ENCODE measurements around the gene HIRA. TPM values are rescaled to one million over a fixed set of nuclear protein-coding genes. Genes with fewer than 3 reads are reported as not detected.

The HIRA gene
- polyA plus RNA-seq, 1 experiment, result 17.1 TPM

DNA sequence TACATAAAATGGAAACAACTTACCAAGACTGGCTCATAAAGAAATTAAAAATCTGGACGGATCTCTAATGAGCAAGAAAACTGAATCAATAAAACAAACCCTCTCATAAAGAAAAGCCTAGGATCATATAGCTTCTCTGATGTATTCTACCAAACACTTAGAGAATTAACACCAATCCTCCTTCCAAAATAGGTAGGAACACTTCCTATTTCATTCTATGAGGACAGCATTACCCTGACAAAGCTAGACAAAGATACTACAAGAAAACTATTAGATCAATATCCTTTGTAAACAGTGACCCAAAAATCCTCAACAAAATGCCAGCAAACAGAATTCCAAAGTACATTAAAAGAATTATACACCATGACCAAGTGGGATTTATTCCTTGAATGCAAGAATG is 87.1 kb downstream of the HIRA start:
- POLR2A ChIA-PET, result no interaction called here
- Histone ChIP-seq H3K4me3 (ENCODE audit: low read depth, low read length) (no peak overlapping the region), H3K36me3 (ENCODE audit: control insufficient read depth, insufficient read depth, low read length) (peaks cover 6% of the 10 kb centered on the region), H3K27me3 (ENCODE audit: control insufficient read depth, insufficient read depth, low read length) (no peaks in the 10 kb centered on the region)
- TF ChIP-seq, protein P1, sequence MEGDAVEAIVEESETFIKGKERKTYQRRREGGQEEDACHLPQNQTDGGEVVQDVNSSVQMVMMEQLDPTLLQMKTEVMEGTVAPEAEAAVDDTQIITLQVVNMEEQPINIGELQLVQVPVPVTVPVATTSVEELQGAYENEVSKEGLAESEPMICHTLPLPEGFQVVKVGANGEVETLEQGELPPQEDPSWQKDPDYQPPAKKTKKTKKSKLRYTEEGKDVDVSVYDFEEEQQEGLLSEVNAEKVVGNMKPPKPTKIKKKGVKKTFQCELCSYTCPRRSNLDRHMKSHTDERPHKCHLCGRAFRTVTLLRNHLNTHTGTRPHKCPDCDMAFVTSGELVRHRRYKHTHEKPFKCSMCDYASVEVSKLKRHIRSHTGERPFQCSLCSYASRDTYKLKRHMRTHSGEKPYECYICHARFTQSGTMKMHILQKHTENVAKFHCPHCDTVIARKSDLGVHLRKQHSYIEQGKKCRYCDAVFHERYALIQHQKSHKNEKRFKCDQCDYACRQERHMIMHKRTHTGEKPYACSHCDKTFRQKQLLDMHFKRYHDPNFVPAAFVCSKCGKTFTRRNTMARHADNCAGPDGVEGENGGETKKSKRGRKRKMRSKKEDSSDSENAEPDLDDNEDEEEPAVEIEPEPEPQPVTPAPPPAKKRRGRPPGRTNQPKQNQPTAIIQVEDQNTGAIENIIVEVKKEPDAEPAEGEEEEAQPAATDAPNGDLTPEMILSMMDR (IDR thresholded peaks at IDR 0.05; ENCODE audit: insufficient read depth, low read depth, low read length), result no peak
- CTCF ChIA-PET, result interaction anchor here (1.4 kb wide), 1 partner anchor 44 kb away, joined by 3 read pairs; no protein-coding TSS in a partner anchor
- DNase-seq (ENCODE audit: low read depth), result no peak

DNA sequence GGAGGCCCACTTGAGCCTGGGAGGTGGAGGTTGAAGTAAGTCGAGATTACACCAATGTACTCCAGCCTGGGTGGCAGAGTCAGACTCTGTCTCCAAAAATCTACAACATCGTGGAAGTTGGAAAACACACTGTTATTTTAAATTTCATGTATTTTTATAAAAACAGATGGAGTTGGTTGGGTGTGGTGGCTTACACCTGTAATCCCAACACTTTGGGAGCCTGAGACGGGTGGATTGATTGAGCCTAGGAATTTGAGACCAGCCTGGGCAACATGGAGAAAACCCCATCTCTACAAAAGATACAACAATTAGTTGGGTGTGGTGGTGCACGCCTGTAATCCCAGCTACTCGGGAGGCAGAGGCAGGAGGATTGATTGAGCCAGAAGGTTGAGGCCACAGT is 88.1 kb downstream of the HIRA start:
- Histone ChIP-seq H3K36me3 (ENCODE audit: control insufficient read depth, insufficient read depth, low read length) (peaks cover 6% of the 10 kb centered on the region), H3K27me3 (ENCODE audit: control insufficient read depth, insufficient read depth, low read length) (no peaks in the 10 kb centered on the region), H3K4me3 (ENCODE audit: low read depth, low read length) (no peak overlapping the region)
- ChIA-PET POLR2A (no interaction called here), CTCF (no interaction called here)
- no peak for DNase-seq (ENCODE audit: low read depth)
- TF ChIP-seq, protein P1 (IDR thresholded peaks at IDR 0.05; ENCODE audit: insufficient read depth, low read depth, low read length), result no peak

DNA sequence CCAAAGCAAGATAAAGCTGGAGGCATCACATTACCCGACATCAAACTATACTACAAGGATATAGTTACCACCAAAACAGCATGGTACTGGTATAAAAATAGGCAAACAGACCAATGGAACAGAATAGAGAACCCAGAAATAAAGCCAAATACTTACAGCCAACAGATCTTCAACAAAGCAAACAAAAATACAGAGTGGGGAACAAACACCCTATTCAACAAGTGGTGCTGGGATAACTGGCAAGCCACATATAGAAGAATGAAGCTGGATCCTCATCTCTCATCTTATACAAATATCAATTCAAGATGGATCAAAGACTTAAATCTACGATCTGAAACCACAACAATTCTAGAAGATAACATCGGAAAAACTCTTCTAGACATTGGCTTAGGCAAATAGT is 90.0 kb downstream of the HIRA start:
- DNase-seq (ENCODE audit: low read depth), result no peak
- Histone ChIP-seq H3K27me3 (ENCODE audit: control insufficient read depth, insufficient read depth, low read length) (no peaks in the 10 kb centered on the region), H3K36me3 (ENCODE audit: control insufficient read depth, insufficient read depth, low read length) (peaks cover 5% of the 10 kb centered on the region), H3K4me3 (ENCODE audit: low read depth, low read length) (no peak overlapping the region)
- TF ChIP-seq, protein P1 (IDR thresholded peaks at IDR 0.05; ENCODE audit: insufficient read depth, low read depth, low read length), result no peak
- ChIA-PET POLR2A (no interaction called here), CTCF (no interaction called here)

DNA sequence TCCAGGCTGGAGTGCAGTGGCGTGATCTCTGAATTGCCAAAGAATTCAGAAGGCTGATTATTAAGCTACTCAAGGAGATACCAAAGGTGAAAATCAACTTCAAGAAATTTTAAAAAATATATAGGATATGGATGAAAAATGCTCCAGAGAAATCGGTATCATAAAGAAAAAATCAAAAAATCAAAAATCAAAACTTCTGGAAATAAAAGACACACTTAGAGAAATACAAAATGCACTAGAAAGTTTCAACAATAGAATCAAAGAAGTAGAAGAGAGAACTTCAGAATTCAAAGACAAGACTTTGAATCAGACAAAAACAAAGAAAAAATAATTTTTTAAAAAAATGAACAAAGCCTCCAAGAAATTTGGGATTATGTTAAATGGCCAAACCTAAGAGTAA is 94.4 kb downstream of the HIRA start:
- POLR2A ChIA-PET, result interaction anchor here (0.7 kb wide), 1 partner anchor 106 kb away, joined by 4 read pairs; no protein-coding TSS in a partner anchor
- no peak for DNase-seq (ENCODE audit: low read depth)
- CTCF ChIA-PET, result interaction anchor here (0.6 kb wide), 1 partner anchor 372 kb away, joined by 5 read pairs; no protein-coding TSS in a partner anchor
- Histone ChIP-seq H3K27me3 (ENCODE audit: control insufficient read depth, insufficient read depth, low read length) (no peaks in the 10 kb centered on the region), H3K4me3 (ENCODE audit: low read depth, low read length) (no peak overlapping the region), H3K36me3 (ENCODE audit: control insufficient read depth, insufficient read depth, low read length) (0 out of 2 replicates have a peak, but pooled peaks cover 1% of the 10 kb centered on the region)
- TF ChIP-seq, protein P1 (IDR thresholded peaks at IDR 0.05; ENCODE audit: insufficient read depth, low read depth, low read length), result no peak

DNA sequence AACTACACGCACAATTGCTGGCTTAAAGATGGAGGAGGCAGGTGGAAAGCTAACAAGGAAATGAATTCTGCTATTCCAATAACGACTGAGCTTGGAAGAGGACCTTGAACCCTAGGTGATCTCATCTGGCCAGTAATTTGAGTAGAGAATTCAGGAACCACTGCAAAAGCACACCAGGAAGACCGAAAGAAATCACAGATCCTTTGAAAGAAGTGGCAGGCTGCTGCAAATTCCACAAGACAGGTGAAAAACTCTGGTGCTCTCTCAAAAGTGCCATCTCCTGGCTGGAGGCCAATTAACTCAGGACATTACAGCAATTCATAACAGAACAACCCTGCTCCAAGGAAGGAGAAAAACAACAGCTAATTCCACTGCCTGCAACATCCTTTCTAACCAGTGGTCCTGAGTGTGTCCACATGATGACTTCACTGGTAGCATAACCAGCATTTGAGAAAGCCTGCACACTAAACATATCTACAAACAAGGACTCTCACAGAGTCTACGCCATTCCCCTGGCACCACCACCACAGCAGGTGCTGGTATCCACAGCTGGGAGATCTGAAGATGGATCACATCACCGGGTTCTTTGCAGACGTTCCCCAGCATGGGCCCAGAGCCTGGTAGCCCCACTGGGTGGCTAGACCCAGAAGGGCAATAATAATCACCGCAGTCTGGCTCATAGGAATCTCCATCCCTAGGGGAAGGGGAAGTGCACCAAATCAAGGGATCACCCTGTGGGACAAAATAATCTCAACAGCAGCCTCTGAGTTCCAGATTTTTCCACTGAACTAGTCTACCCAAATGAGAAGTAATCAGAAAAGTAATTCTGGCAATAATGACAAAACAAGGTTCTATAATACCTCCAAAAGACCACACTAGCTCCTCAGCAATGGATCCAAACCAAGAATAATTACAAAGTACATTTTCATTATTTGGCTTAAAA is 95.1 kb downstream of the HIRA start:
- H3K4me3 ChIP-seq (ENCODE audit: low read depth, low read length), result no peak overlapping the region
- CTCF ChIA-PET, result no interaction called here
- POLR2A ChIA-PET, result interaction anchor here (0.7 kb wide), 2 partner anchors 18 to 107 kb away, joined by 3 to 4 read pairs; no protein-coding TSS in a partner anchor
- peaks cover 4% of the 10 kb centered on the region for H3K36me3 ChIP-seq (ENCODE audit: control insufficient read depth, insufficient read depth, low read length)
- TF ChIP-seq, protein P1 (IDR thresholded peaks at IDR 0.05; ENCODE audit: insufficient read depth, low read depth, low read length), result no peak
- no peaks in the 10 kb centered on the region for H3K27me3 ChIP-seq (ENCODE audit: control insufficient read depth, insufficient read depth, low read length)
- DNase-seq (ENCODE audit: low read depth), result no peak
